ENCODE results near the gene MAFB.

- TF ChIP-seq CTCF (IDR thresholded peaks at IDR 0.05) = no peak
- TF ChIP-seq ZFX (IDR thresholded peaks at IDR 0.05; ENCODE audit: borderline replicate concordance) = no peak
Observed at GRCh38 chr20:40668449-40669228, 20.4 kb downstream of the MAFB start.
